Endothelial cell (in vitro differentiated cells): ENCODE measurements around the gene ZNHIT3. TPM values are rescaled to one million over a fixed set of nuclear protein-coding genes. Genes with fewer than 3 reads are reported as not detected.
A peak's percentile ranks its signal among the peaks of the same experiment; 100 is the strongest.

Experiments used
- DNase-seq: peaks from one replicate; pipeline ENCODE4 v3.0.0; 2021; ENCODE audit warnings: low spot score
- H3K27ac Mint-ChIP-seq: one replicate; pipeline ENCODE4 v1.8.0; 2021; ENCODE audit warnings: mixed read lengths, inconsistent platforms; ENCODE audit not compliant: unreplicated experiment
- H3K27me3 Mint-ChIP-seq: one replicate; pipeline ENCODE4 v1.8.0; 2021; ENCODE audit warnings: mild to moderate bottlenecking, moderate library complexity, mixed read lengths, inconsistent platforms; ENCODE audit not compliant: unreplicated experiment
- H3K36me3 Mint-ChIP-seq: one replicate; pipeline ENCODE4 v1.8.0; 2021; ENCODE audit warnings: mild to moderate bottlenecking, low read depth, mixed read lengths, inconsistent platforms; ENCODE audit not compliant: unreplicated experiment
- H3K4me1 Mint-ChIP-seq: one replicate; pipeline ENCODE4 v1.8.0; 2021; ENCODE audit warnings: mild to moderate bottlenecking, mixed read lengths, inconsistent platforms; ENCODE audit not compliant: unreplicated experiment
- H3K4me3 Mint-ChIP-seq: one replicate; pipeline ENCODE4 v1.8.0; 2021; ENCODE audit warnings: mild to moderate bottlenecking, mixed read lengths, inconsistent platforms; ENCODE audit not compliant: unreplicated experiment
- H3K9me3 Mint-ChIP-seq: one replicate; pipeline ENCODE4 v1.8.0; 2021; ENCODE audit warnings: mixed read lengths, inconsistent platforms; ENCODE audit not compliant: unreplicated experiment
- total RNA-seq: library from RNA; stranded (reverse); fragmentation: NEBNext Ultra II Directional; extraction: Animal tissue kit (Norgen Biotek cat#: 25700); gene quantifications from one replicate; pipeline ENCODE4 v1.2.1, GENCODE V29; 2021; ENCODE audit not compliant: unreplicated experiment
- TF ChIP-seq, protein P1 (sequence below): fragments of 200-600 bp; sonication (generic); IDR thresholded peaks from one replicate; pipeline ENCODE4 v1.5.0; 2021; ENCODE audit warnings: antibody characterized with exemption; ENCODE audit not compliant: unreplicated experiment

Gene ZNHIT3
- total RNA-seq, 1 donor from 2014 or later: 46.9 TPM

DNA sequence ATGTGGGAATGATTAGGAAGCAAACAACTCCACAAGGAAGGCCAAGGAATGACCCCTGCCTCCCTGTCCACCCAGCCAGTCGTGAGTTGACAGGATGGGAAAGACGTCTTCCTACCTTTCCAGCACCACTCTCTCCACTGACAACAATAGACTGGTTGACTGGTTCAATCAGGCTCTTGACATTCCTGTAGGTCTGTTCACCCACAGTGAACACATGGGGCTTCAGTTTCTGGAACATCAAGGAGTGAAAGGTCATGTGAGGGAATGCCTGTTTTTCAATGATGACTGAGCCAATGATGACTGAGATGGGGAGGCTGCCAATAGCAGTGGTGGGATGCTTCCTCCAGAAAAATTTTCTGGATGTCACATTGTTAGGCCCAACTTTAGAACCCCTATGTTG, 38.6 kb downstream of the ZNHIT3 start:
- Mint-ChIP-seq H3K27me3 (peaks cover 2% of the 10 kb centered on the region), H3K36me3 (peaks cover 12% of the 10 kb centered on the region), H3K4me3 (no peak overlapping the region), H3K27ac (no peak overlapping the region), H3K9me3 (no peaks in the 10 kb centered on the region), H3K4me1 (peaks cover 3% of the 10 kb centered on the region)
- TF ChIP-seq, protein P1, sequence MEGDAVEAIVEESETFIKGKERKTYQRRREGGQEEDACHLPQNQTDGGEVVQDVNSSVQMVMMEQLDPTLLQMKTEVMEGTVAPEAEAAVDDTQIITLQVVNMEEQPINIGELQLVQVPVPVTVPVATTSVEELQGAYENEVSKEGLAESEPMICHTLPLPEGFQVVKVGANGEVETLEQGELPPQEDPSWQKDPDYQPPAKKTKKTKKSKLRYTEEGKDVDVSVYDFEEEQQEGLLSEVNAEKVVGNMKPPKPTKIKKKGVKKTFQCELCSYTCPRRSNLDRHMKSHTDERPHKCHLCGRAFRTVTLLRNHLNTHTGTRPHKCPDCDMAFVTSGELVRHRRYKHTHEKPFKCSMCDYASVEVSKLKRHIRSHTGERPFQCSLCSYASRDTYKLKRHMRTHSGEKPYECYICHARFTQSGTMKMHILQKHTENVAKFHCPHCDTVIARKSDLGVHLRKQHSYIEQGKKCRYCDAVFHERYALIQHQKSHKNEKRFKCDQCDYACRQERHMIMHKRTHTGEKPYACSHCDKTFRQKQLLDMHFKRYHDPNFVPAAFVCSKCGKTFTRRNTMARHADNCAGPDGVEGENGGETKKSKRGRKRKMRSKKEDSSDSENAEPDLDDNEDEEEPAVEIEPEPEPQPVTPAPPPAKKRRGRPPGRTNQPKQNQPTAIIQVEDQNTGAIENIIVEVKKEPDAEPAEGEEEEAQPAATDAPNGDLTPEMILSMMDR: no peak
- DNase-seq: no peak

DNA sequence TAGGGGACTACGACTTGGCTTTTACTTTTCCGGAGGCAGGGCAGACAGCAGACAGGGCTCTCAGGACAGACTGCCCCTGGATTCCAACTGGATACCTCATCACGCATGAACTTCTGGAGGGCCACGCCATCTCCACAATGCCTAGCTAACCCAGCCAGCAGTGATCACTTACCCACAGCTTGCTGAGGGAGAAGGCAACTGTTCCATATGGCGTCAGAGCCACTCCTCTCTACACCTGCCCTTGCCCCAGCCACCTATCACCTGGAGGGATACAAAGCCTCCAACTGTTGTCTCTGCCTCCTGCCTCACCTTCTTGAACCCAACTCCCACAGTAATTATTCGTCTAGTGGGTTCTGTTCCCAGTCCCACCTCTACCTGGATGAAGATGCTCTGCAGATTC, 39.4 kb downstream of the ZNHIT3 start:
- H3K27me3 Mint-ChIP-seq: peaks cover 2% of the 10 kb centered on the region
- peaks cover 12% of the 10 kb centered on the region for H3K36me3 Mint-ChIP-seq
- H3K27ac Mint-ChIP-seq: peak overlapping the region; percentile 5
- peaks cover 3% of the 10 kb centered on the region for H3K4me1 Mint-ChIP-seq
- TF ChIP-seq, protein P1: no peak
- no peak for DNase-seq
- H3K4me3 Mint-ChIP-seq: peak overlapping the region; percentile 21
- H3K9me3 Mint-ChIP-seq: no peaks in the 10 kb centered on the region

DNA sequence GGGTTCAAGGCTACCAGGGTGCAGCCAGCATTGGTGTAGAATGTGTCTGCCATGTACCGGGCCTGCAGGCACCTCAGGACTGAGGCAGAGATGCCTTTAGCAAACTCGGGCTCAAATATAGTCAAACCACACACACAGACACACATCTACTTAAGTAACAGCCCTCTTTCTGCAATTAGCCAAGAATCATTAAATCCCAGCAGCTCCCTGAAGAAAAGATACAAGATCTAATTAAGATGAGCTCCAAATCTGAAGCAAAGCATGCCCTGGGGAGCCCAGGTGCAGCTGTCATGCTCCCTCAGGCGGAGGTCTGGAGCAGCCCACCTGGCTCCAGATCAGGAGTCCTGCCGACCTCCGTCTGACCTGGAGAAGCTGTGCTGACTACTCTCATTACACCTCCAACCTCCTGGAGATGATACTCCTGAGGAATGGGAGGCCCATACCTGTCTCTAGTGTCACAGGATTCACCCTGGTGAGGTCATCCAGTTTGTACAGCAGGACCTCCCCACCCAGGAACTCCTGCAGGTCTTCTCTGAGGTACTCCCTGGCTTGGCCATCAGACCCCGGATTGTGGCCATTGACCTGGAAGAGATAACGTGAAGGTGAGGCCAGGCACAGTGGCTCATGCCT, 41.3 kb downstream of the ZNHIT3 start:
- Mint-ChIP-seq H3K4me3 (no peak overlapping the region), H3K27me3 (peaks cover 2% of the 10 kb centered on the region), H3K4me1 (peaks cover 3% of the 10 kb centered on the region), H3K36me3 (peaks cover 12% of the 10 kb centered on the region), H3K9me3 (no peaks in the 10 kb centered on the region), H3K27ac (no peak overlapping the region)
- TF ChIP-seq, protein P1: no peak
- no peak for DNase-seq

DNA sequence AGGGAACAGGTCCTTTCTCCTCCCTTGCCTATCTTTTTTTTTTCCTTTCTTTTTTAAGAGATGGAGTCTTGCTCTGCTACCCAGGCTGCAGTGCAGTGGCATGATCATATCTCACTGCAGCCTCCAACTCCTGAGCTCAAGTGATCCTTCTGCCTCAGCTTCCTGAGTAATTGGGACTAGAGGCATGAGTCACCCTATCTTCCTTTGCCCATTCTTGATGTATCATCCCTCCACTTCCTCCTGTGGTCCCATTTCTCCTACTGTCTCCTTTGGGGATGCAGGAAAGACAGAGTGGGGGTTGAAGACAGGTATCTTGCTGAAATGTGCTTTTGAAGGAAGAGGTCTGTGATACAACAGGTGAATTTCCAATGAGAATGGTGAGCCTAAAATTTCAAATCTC, 42.6 kb downstream of the ZNHIT3 start:
- no peak overlapping the region for H3K27ac Mint-ChIP-seq
- peaks cover 12% of the 10 kb centered on the region for H3K36me3 Mint-ChIP-seq
- H3K9me3 Mint-ChIP-seq: no peaks in the 10 kb centered on the region
- no peak for DNase-seq
- TF ChIP-seq, protein P1: no peak
- no peak overlapping the region for H3K4me3 Mint-ChIP-seq
- H3K27me3 Mint-ChIP-seq: peaks cover 2% of the 10 kb centered on the region
- peaks cover 9% of the 10 kb centered on the region for H3K4me1 Mint-ChIP-seq

DNA sequence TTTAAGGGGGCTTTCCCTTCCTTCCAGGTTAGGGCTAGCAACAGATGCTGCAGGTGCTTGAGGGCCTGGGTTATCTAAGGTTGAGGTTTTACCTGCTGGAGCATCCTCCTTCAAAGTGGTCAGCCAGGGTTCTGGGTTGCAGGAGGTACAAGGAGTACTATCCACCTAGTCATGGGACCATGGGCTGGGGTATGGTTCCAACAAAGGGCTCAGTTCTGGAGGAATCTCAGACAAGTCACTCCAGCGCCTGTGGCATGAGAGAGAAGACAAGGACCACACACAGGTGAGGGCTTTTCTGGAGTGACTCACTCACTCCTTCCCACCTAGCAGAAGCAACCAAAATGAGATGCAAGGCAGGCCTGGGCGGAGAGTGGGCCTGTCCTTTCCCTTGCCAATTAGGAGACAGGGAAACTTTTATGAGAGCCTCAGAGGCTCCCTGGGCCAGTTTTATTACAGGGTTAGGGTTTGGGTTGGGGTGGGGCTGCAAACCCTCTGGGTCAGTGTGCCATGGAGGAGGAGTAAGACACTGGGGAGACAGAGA, 46.0 kb downstream of the ZNHIT3 start:
- Mint-ChIP-seq H3K9me3 (no peaks in the 10 kb centered on the region), H3K27ac (no peak overlapping the region), H3K36me3 (peaks cover 3% of the 10 kb centered on the region), H3K4me3 (no peak overlapping the region), H3K27me3 (peaks cover 3% of the 10 kb centered on the region), H3K4me1 (peaks cover 16% of the 10 kb centered on the region)
- no peak for DNase-seq
- TF ChIP-seq, protein P1: no peak
